Measurements from ENCODE around the gene UGT3A1. TPM values are rescaled to one million over a fixed set of nuclear protein-coding genes. Genes with fewer than 3 reads are reported as not detected.

UGT3A1 gene
- total RNA-seq, 4 donors from 2014 or later = not detected

- TF ChIP-seq POLR2A (IDR thresholded peaks at IDR 0.05) (no peak), EP300 (IDR thresholded peaks at IDR 0.05) (no peak)
- TF ChIP-seq, protein P1, sequence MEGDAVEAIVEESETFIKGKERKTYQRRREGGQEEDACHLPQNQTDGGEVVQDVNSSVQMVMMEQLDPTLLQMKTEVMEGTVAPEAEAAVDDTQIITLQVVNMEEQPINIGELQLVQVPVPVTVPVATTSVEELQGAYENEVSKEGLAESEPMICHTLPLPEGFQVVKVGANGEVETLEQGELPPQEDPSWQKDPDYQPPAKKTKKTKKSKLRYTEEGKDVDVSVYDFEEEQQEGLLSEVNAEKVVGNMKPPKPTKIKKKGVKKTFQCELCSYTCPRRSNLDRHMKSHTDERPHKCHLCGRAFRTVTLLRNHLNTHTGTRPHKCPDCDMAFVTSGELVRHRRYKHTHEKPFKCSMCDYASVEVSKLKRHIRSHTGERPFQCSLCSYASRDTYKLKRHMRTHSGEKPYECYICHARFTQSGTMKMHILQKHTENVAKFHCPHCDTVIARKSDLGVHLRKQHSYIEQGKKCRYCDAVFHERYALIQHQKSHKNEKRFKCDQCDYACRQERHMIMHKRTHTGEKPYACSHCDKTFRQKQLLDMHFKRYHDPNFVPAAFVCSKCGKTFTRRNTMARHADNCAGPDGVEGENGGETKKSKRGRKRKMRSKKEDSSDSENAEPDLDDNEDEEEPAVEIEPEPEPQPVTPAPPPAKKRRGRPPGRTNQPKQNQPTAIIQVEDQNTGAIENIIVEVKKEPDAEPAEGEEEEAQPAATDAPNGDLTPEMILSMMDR (IDR thresholded peaks at IDR 0.05) = no peak
- DNase-seq (ENCODE audit: low spot score in 2 of 2) = no peak
- no peaks in the 10 kb centered on the region for H3K4me1 ChIP-seq
- peaks cover 0 to 5% (median 0%) of the 10 kb centered on the region in 4 donors for H3K9me3 ChIP-seq
- H3K4me3 ChIP-seq = no peak overlapping the region
- no peaks in the 10 kb centered on the region for H3K27me3 ChIP-seq
- H3K36me3 ChIP-seq = no peaks in the 10 kb centered on the region
- no peak overlapping the region for H3K27ac ChIP-seq
Observed at GRCh38 chr5:35908814-35909213, 82.4 kb downstream of the UGT3A1 start.

DNA sequence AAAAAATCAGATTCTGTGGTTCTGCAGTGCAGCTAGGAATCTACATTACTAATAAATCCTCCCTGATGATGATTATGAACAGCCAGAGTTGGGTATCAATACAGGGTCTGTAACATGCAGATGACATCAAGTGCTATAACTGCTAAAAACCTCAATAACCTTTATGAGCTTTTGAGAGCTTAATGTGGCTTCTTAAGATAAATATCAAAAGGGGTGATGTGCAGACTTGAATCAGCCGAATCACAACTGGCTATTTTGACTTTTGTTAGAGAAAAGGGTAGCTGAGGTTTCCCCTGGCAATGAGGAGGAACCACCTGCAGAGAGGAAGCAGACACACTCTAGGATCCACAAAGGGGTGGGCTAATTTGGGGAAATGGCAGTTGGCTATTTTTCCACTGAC is 83.0 kb downstream of the UGT3A1 start:
- Histone ChIP-seq H3K4me3 (no peak overlapping the region), H3K27me3 (no peaks in the 10 kb centered on the region), H3K27ac (no peak overlapping the region), H3K9me3 (peaks cover 0 to 5% (median 0%) of the 10 kb centered on the region in 4 donors), H3K36me3 (no peaks in the 10 kb centered on the region), H3K4me1 (no peaks in the 10 kb centered on the region)
- 22 to 28% methylated on average over 1 of the region's 1 CpG for WGBS, 2 donors
- DNase-seq (ENCODE audit: low spot score in 2 of 2) = no peak
- TF ChIP-seq POLR2A (IDR thresholded peaks at IDR 0.05) (no peak), EP300 (IDR thresholded peaks at IDR 0.05) (no peak)
- TF ChIP-seq, protein P1 (IDR thresholded peaks at IDR 0.05) = no peak

GRCh38 chr5:35904443-35905132 is 86.6 kb downstream of the UGT3A1 start:
- no peaks in the 10 kb centered on the region for H3K27me3 ChIP-seq
- DNase-seq (ENCODE audit: low spot score in 2 of 2) = no peak
- no peaks in the 10 kb centered on the region for H3K4me1 ChIP-seq
- no peaks in the 10 kb centered on the region for H3K36me3 ChIP-seq
- no peak for TF ChIP-seq POLR2A (IDR thresholded peaks at IDR 0.05)
- no peak for TF ChIP-seq EP300 (IDR thresholded peaks at IDR 0.05)
- TF ChIP-seq, protein P1 (IDR thresholded peaks at IDR 0.05) = no peak
- no peak overlapping the region for H3K27ac ChIP-seq
- 74 to 84% methylated on average over 11 of the region's 11 CpGs for WGBS, 2 donors
- H3K4me3 ChIP-seq = no peak overlapping the region
- peaks cover 0 to 5% (median 0%) of the 10 kb centered on the region in 4 donors for H3K9me3 ChIP-seq

- no peak for DNase-seq (ENCODE audit: low spot score in 2 of 2)
- H3K4me3 ChIP-seq = no peak overlapping the region
- no peaks in the 10 kb centered on the region for H3K36me3 ChIP-seq
- TF ChIP-seq, protein P1 (IDR thresholded peaks at IDR 0.05) = no peak
- no peak for TF ChIP-seq POLR2A (IDR thresholded peaks at IDR 0.05)
- no peak for TF ChIP-seq EP300 (IDR thresholded peaks at IDR 0.05)
- no peaks in the 10 kb centered on the region for H3K27me3 ChIP-seq
- H3K9me3 ChIP-seq = peaks cover 0 to 5% (median 0%) of the 10 kb centered on the region in 4 donors
- no peak overlapping the region for H3K27ac ChIP-seq
- 95 to 99% methylated on average over 6 of the region's 6 CpGs for WGBS, 2 donors
- no peaks in the 10 kb centered on the region for H3K4me1 ChIP-seq
Observed at GRCh38 chr5:35903631-35904203, 87.5 kb downstream of the UGT3A1 start.

DNA sequence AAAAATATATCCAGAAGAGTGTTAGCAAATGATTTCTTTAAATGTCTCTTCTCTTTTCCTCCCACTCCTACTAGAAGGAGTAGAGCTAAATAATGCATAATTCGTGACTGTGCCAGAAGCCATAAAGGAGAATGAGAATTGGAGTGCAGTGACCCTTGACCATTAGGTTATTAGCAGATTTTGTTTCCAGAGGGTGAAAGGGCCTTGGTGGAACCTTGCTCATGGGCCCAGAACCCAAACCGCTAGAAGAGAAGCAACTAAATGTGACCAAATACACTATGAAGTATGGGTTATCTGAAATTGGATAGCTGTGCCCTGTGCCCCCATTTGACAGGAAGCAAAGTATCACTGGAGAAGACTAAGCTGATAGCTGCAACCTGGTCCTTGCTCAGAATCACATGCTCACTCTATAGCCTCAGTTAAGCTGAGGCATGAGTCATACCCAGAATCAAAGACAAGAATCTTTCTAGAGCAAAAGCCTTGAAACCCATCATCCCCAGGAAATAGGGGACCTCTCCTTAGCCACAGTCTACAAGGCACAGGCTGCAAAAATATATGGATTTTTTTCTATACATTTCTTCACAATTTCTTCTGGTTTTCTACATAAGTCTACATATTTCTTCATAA is 89.0 kb downstream of the UGT3A1 start:
- H3K4me3 ChIP-seq = no peak overlapping the region
- no peaks in the 10 kb centered on the region for H3K4me1 ChIP-seq
- no peak overlapping the region for H3K27ac ChIP-seq
- no peak for DNase-seq (ENCODE audit: low spot score in 2 of 2)
- H3K9me3 ChIP-seq = peaks cover 0 to 5% (median 0%) of the 10 kb centered on the region in 4 donors
- 33 to 44% methylated on average over 2 of the region's 2 CpGs for WGBS, 2 donors
- no peaks in the 10 kb centered on the region for H3K36me3 ChIP-seq
- TF ChIP-seq, protein P1 (IDR thresholded peaks at IDR 0.05) = no peak
- TF ChIP-seq EP300 (IDR thresholded peaks at IDR 0.05) (no peak), POLR2A (IDR thresholded peaks at IDR 0.05) (no peak)
- no peaks in the 10 kb centered on the region for H3K27me3 ChIP-seq
